Fibroblast of lung (primary cell): ENCODE measurements around the gene PIK3C2B. TPM values are rescaled to one million over a fixed set of nuclear protein-coding genes. Genes with fewer than 3 reads are reported as not detected.

Experiments used
- DNase-seq, 2 donors: peaks; one replicate each; pipeline versions ENCODE4 v3.0.0 to v3.0.0-alpha.2; 2010; ENCODE audit warnings: low read depth in 2 of 2
- H2AFZ ChIP-seq: 2 replicates; pipeline ENCODE4 v1.5.1; 2012; ENCODE audit warnings: low read length, control low read depth, inconsistent platforms
- H3K27ac ChIP-seq: 2 replicates; pipeline ENCODE4 v1.5.1; 2011; ENCODE audit warnings: low read length, control low read depth; ENCODE audit not compliant: insufficient read depth
- H3K27me3 ChIP-seq: 2 replicates; pipeline ENCODE4 v1.5.1; 2011; ENCODE audit warnings: mild to moderate bottlenecking, low read length; ENCODE audit not compliant: control insufficient read depth, insufficient read depth
- H3K36me3 ChIP-seq: 2 replicates; pipeline ENCODE4 v1.5.1; 2011; ENCODE audit warnings: low read length; ENCODE audit not compliant: control insufficient read depth, insufficient read depth
- H3K4me1 ChIP-seq: 2 replicates; pipeline ENCODE4 v1.5.1; 2011; ENCODE audit warnings: low read length; ENCODE audit not compliant: control insufficient read depth, insufficient read depth; ENCODE audit errors: extremely low read depth
- H3K4me2 ChIP-seq: 2 replicates; pipeline ENCODE4 v1.5.1; 2011; ENCODE audit warnings: low read length, control low read depth; ENCODE audit not compliant: insufficient read depth; ENCODE audit errors: extremely low read depth
- H3K4me3 ChIP-seq, 4 experiments: fragments of 200-600 bp in 1 of 4; sonication (generic) in 1 of 4; replicated peaks in 1 of 4; 2 replicates each; pipeline ENCODE4 v1.5.1; 2011 to 2016; ENCODE audit warnings: low read length in 4 of 4, low read depth in 3 of 4, mild to moderate bottlenecking in 3 of 4, control low read depth in 2 of 4, inconsistent platforms in 1 of 4, mixed read lengths in 1 of 4; ENCODE audit not compliant: insufficient read depth in 1 of 4; ENCODE audit errors: control extremely low read depth in 1 of 4
- H3K79me2 ChIP-seq: 2 replicates; pipeline ENCODE4 v1.5.1; 2012; ENCODE audit warnings: mild to moderate bottlenecking, low read length, inconsistent platforms; ENCODE audit not compliant: control insufficient read depth, insufficient read depth
- H3K9ac ChIP-seq: 2 replicates; pipeline ENCODE4 v1.5.1; 2011; ENCODE audit warnings: mild to moderate bottlenecking, low read length, control low read depth; ENCODE audit not compliant: insufficient read depth
- H3K9me3 ChIP-seq: 2 replicates; pipeline ENCODE4 v1.5.1; 2012; ENCODE audit warnings: low read depth, low read length; ENCODE audit not compliant: control insufficient read depth, insufficient read depth
- H4K20me1 ChIP-seq: 2 replicates; pipeline ENCODE4 v1.5.1; 2011; ENCODE audit warnings: low read length; ENCODE audit not compliant: control insufficient read depth, insufficient read depth; ENCODE audit errors: extremely low read depth
- CTCF ChIP-seq, 2 donors: IDR thresholded peaks in 1 of 2; conservative IDR thresholded peaks in 1 of 2; 1 replicate in 1 of 2; 2 replicates in 1 of 2; pipeline ENCODE4 v1.5.1; 2011 to 2012; ENCODE audit warnings: low read length in 2 of 2, control low read depth in 1 of 2, inconsistent platforms in 1 of 2, low read depth in 1 of 2, mild to moderate bottlenecking in 1 of 2
- EZH2 ChIP-seq: IDR thresholded peaks from 2 replicates; pipeline ENCODE4 v1.5.1; 2012; ENCODE audit warnings: low read length, control low read depth, mild to moderate bottlenecking; ENCODE audit errors: missing control alignments
- polyA plus RNA-seq, 2 donors: library from polyadenylated mRNA; depleted of rRNA in 1 of 2; stranded (reverse) in 1 of 2; unstranded in 1 of 2; fragments of >200 nt; gene quantifications; 2 replicates each; pipeline ENCODE4 v1.2.1, GENCODE V29; 2011 to 2012; ENCODE audit warnings: missing spikeins in 1 of 2
- total RNA-seq: library from RNA; depleted of rRNA; stranded (reverse); fragments of >200 nt; gene quantifications from 2 replicates; pipeline ENCODE4 v1.2.1, GENCODE V29; 2014

Gene PIK3C2B
- total and polyA plus RNA-seq, 2 donors (not counting 1 experiment from before 2014, with no cell fraction given), result 2.4 to 2.5 TPM

- no peaks in the 10 kb centered on the region for H3K36me3 ChIP-seq
- peaks cover 4% of the 10 kb centered on the region for H3K4me1 ChIP-seq
- peak overlapping the region; percentile 75 for H3K4me2 ChIP-seq
- no peaks in the 10 kb centered on the region for H3K9me3 ChIP-seq
- DNase-seq, result peak; percentile 91 to 97
- peak overlapping the region; percentile 28 to 77 (median 48) for H3K4me3 ChIP-seq
- no peak overlapping the region for H3K9ac ChIP-seq
- H4K20me1 ChIP-seq, result no peaks in the 10 kb centered on the region
- peak overlapping the region; percentile 2 for H2AFZ ChIP-seq
- TF ChIP-seq CTCF (conservative IDR thresholded peaks at IDR 0.05 in 1 of 2, IDR thresholded peaks at IDR 0.05 in 1 of 2; ENCODE audit: low read depth in 1 of 2, low read length in 2 of 2) (no peak), EZH2 (no peak)
- no peaks in the 10 kb centered on the region for H3K27me3 ChIP-seq
- no peaks in the 10 kb centered on the region for H3K79me2 ChIP-seq
- no peak overlapping the region for H3K27ac ChIP-seq
These were observed 11.8 kb upstream of the PIK3C2B start for GRCh38 chr1:204506201-204506968.

DNA sequence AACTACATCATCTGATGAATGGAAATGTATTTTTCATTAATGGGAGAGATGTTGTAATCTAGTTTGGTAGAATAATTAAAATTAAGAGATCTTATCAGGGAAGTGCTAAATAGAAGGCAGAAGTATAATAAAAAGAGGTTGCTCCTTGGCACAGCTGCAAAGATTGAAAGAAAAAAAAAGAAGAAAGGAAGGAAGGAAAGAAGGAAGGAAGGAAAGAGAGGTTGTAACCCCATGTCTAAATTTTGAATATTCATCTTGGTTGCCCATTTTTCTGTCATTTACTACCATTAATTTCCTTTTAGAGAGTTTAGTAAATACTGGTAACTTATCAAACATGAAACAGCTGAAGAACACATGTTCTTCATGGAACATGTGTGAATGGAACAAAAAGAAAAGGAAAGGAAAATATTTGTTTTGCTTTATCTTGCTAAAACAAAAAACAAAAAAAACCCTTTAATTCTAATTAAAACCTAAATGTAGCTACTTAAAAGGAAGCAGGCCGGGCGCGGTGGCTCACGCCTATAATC is 11.1 kb upstream of the PIK3C2B start:
- H3K79me2 ChIP-seq, result no peaks in the 10 kb centered on the region
- H3K9ac ChIP-seq, result no peak overlapping the region
- no peak for TF ChIP-seq CTCF (conservative IDR thresholded peaks at IDR 0.05 in 1 of 2, IDR thresholded peaks at IDR 0.05 in 1 of 2; ENCODE audit: low read depth in 1 of 2, low read length in 2 of 2)
- TF ChIP-seq EZH2, result no peak
- no peaks in the 10 kb centered on the region for H4K20me1 ChIP-seq
- no peaks in the 10 kb centered on the region for H3K27me3 ChIP-seq
- DNase-seq, result peak in 1 of 2 donors; percentile 15
- H3K9me3 ChIP-seq, result no peaks in the 10 kb centered on the region
- peak overlapping the region; percentile 72 for H3K4me2 ChIP-seq
- H3K4me1 ChIP-seq, result peaks cover 4% of the 10 kb centered on the region
- H3K36me3 ChIP-seq, result no peaks in the 10 kb centered on the region
- H3K27ac ChIP-seq, result no peak overlapping the region
- peak overlapping the region; percentile 2 for H2AFZ ChIP-seq
- peak overlapping the region; percentile 28 to 60 (median 47) for H3K4me3 ChIP-seq

DNA sequence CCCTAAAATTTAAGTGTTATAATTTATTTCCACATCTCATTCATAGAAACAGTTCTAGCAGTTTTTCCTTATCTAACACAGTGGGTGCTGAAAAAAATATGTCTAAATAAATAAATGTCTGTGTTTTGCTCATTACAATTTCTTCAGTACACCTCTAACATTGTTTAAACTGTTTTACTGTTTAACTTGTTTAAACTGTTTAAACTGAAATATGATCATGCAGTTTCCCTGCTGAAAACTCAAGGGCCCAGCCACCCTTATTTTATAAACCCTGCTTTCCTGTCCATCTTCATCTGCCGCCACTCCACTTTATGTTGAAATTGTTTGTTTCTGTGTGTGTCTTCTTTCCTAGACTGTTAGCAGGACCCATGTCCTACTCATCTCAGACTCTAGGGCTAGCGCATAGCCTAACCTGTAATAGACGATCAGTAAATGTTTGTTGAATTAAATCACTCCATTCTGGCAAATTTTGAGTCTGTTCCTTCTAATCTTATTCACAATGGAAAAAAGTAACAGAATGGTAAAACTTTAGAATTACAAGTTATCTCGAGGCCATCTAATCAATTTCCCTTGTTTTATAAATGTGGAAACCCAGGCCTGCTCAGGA is 9.4 kb upstream of the PIK3C2B start:
- no peaks in the 10 kb centered on the region for H3K79me2 ChIP-seq
- H3K27me3 ChIP-seq, result no peaks in the 10 kb centered on the region
- no peaks in the 10 kb centered on the region for H3K36me3 ChIP-seq
- no peak overlapping the region for H3K27ac ChIP-seq
- H3K9me3 ChIP-seq, result no peaks in the 10 kb centered on the region
- TF ChIP-seq EZH2 (no peak), CTCF (conservative IDR thresholded peaks at IDR 0.05 in 1 of 2, IDR thresholded peaks at IDR 0.05 in 1 of 2; ENCODE audit: low read depth in 1 of 2, low read length in 2 of 2) (no peak)
- H3K4me3 ChIP-seq, result no peak overlapping the region
- DNase-seq, result no peak
- no peak overlapping the region for H3K4me2 ChIP-seq
- no peaks in the 10 kb centered on the region for H4K20me1 ChIP-seq
- no peak overlapping the region for H3K9ac ChIP-seq
- no peak overlapping the region for H2AFZ ChIP-seq
- peaks cover 4% of the 10 kb centered on the region for H3K4me1 ChIP-seq
